Lung (tissue), 12 donors: Measurements from ENCODE around the gene ANKRD44. TPM values are rescaled to one million over a fixed set of nuclear protein-coding genes. Genes with fewer than 3 reads are reported as not detected.

Experiments used
- ATAC-seq: fragments of 200-7000 bp; cut with Tn5 transposase; one replicate; pipeline ENCODE4 v1.9.1; 2020; ENCODE audit warnings: moderate number of reproducible peaks; ENCODE audit not compliant: insufficient read depth, low FRiP score
- DNase-seq, 3 donors: peaks; one replicate each; pipeline ENCODE4 v3.0.0-alpha.2; 2013 to 2017
- H3K27ac ChIP-seq, 2 donors: one replicate each; pipeline ENCODE4 v1.5.1; 2013; ENCODE audit warnings: mild to moderate bottlenecking in 2 of 2, moderate library complexity in 2 of 2, control low read depth in 1 of 2, inconsistent platforms in 1 of 2, low read depth in 1 of 2, low read length in 1 of 2
- H3K27me3 ChIP-seq, 3 donors: one replicate each; pipeline ENCODE4 v1.5.1; 2013; ENCODE audit warnings: low read length in 2 of 3; ENCODE audit not compliant: control insufficient read depth in 3 of 3, insufficient read depth in 3 of 3
- H3K36me3 ChIP-seq, 4 donors: one replicate each; pipeline ENCODE4 v1.5.1; 2013; ENCODE audit warnings: low read length in 4 of 4, mild to moderate bottlenecking in 1 of 4, moderate library complexity in 1 of 4; ENCODE audit not compliant: control insufficient read depth in 4 of 4, insufficient read depth in 4 of 4
- H3K4me1 ChIP-seq, 5 donors: one replicate each; pipeline ENCODE4 v1.5.1; 2013; ENCODE audit warnings: low read length in 5 of 5, mild to moderate bottlenecking in 2 of 5, moderate library complexity in 1 of 5; ENCODE audit not compliant: control insufficient read depth in 5 of 5, insufficient read depth in 5 of 5
- H3K4me3 ChIP-seq: one replicate; pipeline ENCODE4 v1.5.1; 2013; ENCODE audit warnings: mild to moderate bottlenecking, control low read depth, moderate library complexity
- H3K9ac ChIP-seq, 2 donors: one replicate each; pipeline ENCODE4 v1.5.1; 2013; ENCODE audit warnings: low read length in 2 of 2, control low read depth in 1 of 2; ENCODE audit not compliant: insufficient read depth in 1 of 2
- H3K9me3 ChIP-seq, 4 donors: one replicate each; pipeline ENCODE4 v1.5.1; 2013; ENCODE audit warnings: low read length in 3 of 4, mild to moderate bottlenecking in 1 of 4, moderate library complexity in 1 of 4; ENCODE audit not compliant: control insufficient read depth in 4 of 4, insufficient read depth in 3 of 4
- WGBS, 2 donors: extraction: QIAGEN DNeasy Blood & Tissue Kit; methylation state at CpG; one replicate each; pipeline ENCODE4 v1.1.7; 2013; 5-methylcytosine and 5-hydroxymethylcytosine counted together
- polyA plus RNA-seq, 2 donors: library from polyadenylated mRNA; stranded (reverse); fragments of 200-250 nt; gene quantifications; one replicate each; pipeline ENCODE4 v1.2.1, GENCODE V29; 2013
- total RNA-seq, 2 donors: library from RNA; depleted of rRNA in 1 of 2; stranded (reverse); fragments of >200 nt in 1 of 2; gene quantifications; one replicate each; pipeline ENCODE4 v1.2.1, GENCODE V29; 2014 to 2021
- TF ChIP-seq, protein P1 (sequence below): IDR thresholded peaks from 2 replicates; pipeline ENCODE4 v1.5.1; 2012; ENCODE audit warnings: mild to moderate bottlenecking; ENCODE audit errors: control extremely low read depth, extremely low read depth
- donor health status: control.
- donor health status: control.
- donor health status: Bipolar disorder and iron deficiency.
- donor health status: healthy.
- donor health status: DM: yes; HTN: yes; CAD: no.

ANKRD44 gene
- total and polyA plus RNA-seq, 4 donors, result 7.1 to 73.8 (median 20.3) TPM

DNA sequence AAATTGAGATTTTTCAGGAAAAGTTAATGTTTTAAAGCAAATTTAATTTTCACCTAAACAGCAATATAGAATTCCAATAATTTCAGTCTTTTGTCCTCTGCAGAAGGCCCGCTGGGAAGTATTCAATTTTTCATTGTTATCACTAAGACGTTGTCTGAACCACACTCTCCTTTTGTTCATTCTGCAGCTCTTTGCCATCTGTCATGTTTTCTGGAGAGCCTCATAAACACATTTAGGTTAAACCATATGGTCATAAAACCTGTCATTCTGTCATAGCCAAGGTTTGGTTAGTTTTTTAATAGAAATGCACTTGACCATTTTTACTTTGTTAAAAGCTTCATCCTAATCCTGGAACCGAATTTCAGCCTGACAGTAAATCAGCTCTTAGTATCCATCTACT, 330.1 kb downstream of the ANKRD44 start:
- Histone ChIP-seq H3K27me3 (no peaks in the 10 kb centered on the region), H3K4me1 (peaks cover 0 to 1% (median 0%) of the 10 kb centered on the region in 5 donors), H3K4me3 (no peak overlapping the region), H3K36me3 (no peaks in the 10 kb centered on the region), H3K27ac (no peak overlapping the region), H3K9me3 (no peaks in the 10 kb centered on the region), H3K9ac (no peak overlapping the region)
- TF ChIP-seq, protein P1, sequence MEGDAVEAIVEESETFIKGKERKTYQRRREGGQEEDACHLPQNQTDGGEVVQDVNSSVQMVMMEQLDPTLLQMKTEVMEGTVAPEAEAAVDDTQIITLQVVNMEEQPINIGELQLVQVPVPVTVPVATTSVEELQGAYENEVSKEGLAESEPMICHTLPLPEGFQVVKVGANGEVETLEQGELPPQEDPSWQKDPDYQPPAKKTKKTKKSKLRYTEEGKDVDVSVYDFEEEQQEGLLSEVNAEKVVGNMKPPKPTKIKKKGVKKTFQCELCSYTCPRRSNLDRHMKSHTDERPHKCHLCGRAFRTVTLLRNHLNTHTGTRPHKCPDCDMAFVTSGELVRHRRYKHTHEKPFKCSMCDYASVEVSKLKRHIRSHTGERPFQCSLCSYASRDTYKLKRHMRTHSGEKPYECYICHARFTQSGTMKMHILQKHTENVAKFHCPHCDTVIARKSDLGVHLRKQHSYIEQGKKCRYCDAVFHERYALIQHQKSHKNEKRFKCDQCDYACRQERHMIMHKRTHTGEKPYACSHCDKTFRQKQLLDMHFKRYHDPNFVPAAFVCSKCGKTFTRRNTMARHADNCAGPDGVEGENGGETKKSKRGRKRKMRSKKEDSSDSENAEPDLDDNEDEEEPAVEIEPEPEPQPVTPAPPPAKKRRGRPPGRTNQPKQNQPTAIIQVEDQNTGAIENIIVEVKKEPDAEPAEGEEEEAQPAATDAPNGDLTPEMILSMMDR, result no peak
- WGBS, 2 donors, result 56 to 62% methylated on average over 3 of the region's 3 CpGs
- DNase-seq (no peak), ATAC-seq (no peak)

DNA sequence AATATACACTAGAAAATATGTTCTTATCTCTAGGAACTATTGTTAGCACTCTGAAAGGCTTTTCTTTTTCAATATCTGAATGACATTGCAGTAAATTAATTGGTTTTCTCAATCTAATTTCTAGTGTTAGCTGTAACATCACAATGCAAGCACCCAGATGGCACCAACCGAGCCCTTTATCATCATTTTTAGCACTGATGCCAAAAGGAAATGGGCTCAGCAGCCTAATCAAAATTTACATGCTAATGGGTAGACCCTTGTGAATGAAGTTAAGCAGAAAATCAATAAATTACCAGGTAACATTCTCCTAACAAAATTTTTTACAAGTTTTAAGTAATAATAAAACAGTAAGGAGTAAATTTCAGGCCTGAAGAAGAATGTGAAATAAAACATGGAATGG, 330.6 kb downstream of the ANKRD44 start:
- ATAC-seq, result no peak
- 67 to 77% methylated on average over 1 of the region's 1 CpG for WGBS, 2 donors
- no peaks in the 10 kb centered on the region for H3K36me3 ChIP-seq
- H3K4me3 ChIP-seq, result no peak overlapping the region
- TF ChIP-seq, protein P1, result no peak
- H3K9me3 ChIP-seq, result no peaks in the 10 kb centered on the region
- no peak overlapping the region for H3K9ac ChIP-seq
- H3K27ac ChIP-seq, result no peak overlapping the region
- H3K27me3 ChIP-seq, result no peaks in the 10 kb centered on the region
- no peak for DNase-seq
- peaks cover 0 to 1% (median 0%) of the 10 kb centered on the region in 5 donors for H3K4me1 ChIP-seq

DNA sequence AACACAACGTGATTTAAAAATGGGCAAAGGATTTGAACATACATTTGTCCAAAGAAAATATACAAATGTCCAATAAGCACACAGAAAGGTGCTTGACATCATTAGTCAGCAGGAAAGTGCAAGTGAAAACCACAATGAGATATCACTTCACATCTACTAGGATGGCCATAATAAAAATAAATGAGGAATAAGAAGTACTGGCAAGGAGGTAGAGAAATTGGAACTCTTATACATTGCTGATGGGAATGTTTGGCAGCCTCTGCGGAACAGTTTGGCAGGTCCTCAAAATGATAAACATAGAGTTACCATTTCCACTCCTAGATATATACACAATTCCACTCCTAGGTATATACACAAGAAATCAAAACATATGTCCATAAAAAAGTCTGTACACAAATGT, 333.1 kb downstream of the ANKRD44 start:
- DNase-seq (no peak), ATAC-seq (no peak)
- 63 to 72% methylated on average over 2 of the region's 2 CpGs for WGBS, 2 donors
- TF ChIP-seq, protein P1, result no peak
- no peak overlapping the region for H3K9ac ChIP-seq
- H3K4me1 ChIP-seq, result no peaks in the 10 kb centered on the region
- H3K27ac ChIP-seq, result no peak overlapping the region
- H3K4me3 ChIP-seq, result no peak overlapping the region
- no peaks in the 10 kb centered on the region for H3K27me3 ChIP-seq
- no peaks in the 10 kb centered on the region for H3K36me3 ChIP-seq
- no peaks in the 10 kb centered on the region for H3K9me3 ChIP-seq

DNA sequence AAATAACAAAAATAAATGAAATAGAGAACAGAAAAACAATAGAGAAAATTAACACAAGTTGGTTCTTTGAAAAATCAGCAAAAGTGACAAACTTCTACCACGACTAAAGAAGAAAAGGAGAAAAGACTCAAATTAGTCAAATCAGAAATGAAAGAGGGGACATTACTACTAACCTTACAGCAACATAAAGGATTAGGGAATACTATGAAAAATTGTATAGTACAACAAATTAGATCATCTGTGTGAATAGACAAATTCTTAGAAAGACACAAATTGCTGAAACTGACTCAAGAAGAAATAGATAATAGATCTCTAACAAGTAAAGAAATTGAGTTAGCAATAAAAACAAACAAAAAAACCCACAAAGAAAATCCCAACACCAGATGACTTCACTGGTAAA, 335.6 kb downstream of the ANKRD44 start:
- no peaks in the 10 kb centered on the region for H3K36me3 ChIP-seq
- no peaks in the 10 kb centered on the region for H3K9me3 ChIP-seq
- H3K27me3 ChIP-seq, result no peaks in the 10 kb centered on the region
- ATAC-seq, result no peak
- TF ChIP-seq, protein P1, result no peak
- no peak overlapping the region for H3K9ac ChIP-seq
- H3K4me1 ChIP-seq, result no peaks in the 10 kb centered on the region
- WGBS, 2 donors, result 85 to 88% methylated on average over 1 of the region's 1 CpG
- H3K27ac ChIP-seq, result no peak overlapping the region
- H3K4me3 ChIP-seq, result no peak overlapping the region
- DNase-seq, result no peak
